GM19468 (cell line): Measurements from ENCODE around the gene RCAN2.

Experiments
- ATAC-seq: cut with Tn5 transposase; IDR thresholded peaks from one replicate; pipeline ENCODE4 v1.9.1; 2021; ENCODE audit warnings: mild to moderate bottlenecking, moderate library complexity, moderate number of reproducible peaks; ENCODE audit not compliant: unreplicated experiment; ENCODE audit errors: extremely low read depth

RCAN2 gene

GRCh38 chr6:46491201-46491627 is at the start of gene RCAN2:
Gene RCAN2 (minus strand): TSS chr6:46491449.
- ATAC-seq = no peak

- ATAC-seq = no peak
Observed at GRCh38 chr6:46539866-46540265, 48.6 kb upstream of the RCAN2 start.

- no peak for ATAC-seq
Observed at GRCh38 chr6:46538800-46539480, 47.7 kb upstream of the RCAN2 start.

GRCh38 chr6:46530896-46531295 is 39.6 kb upstream of the RCAN2 start:
- no peak for ATAC-seq

- no peak for ATAC-seq
Observed at GRCh38 chr6:46528961-46529750, 37.9 kb upstream of the RCAN2 start.

- ATAC-seq = no peak
Observed at GRCh38 chr6:46526607-46527006, 35.4 kb upstream of the RCAN2 start.

GRCh38 chr6:46525583-46525982 is 34.3 kb upstream of the RCAN2 start:
- no peak for ATAC-seq

- no peak for ATAC-seq
Observed at GRCh38 chr6:46521464-46521971, 30.3 kb upstream of the RCAN2 start.

- no peak for ATAC-seq
Observed at GRCh38 chr6:46517202-46517601, 26.0 kb upstream of the RCAN2 start.

GRCh38 chr6:46513533-46513932 is 22.3 kb upstream of the RCAN2 start:
- ATAC-seq = no peak

GRCh38 chr6:46511320-46511719 is 20.1 kb upstream of the RCAN2 start:
- ATAC-seq = no peak

- ATAC-seq = no peak
Observed at GRCh38 chr6:46510651-46511050, 19.4 kb upstream of the RCAN2 start.

- ATAC-seq = no peak
Observed at GRCh38 chr6:46509981-46510510, 18.8 kb upstream of the RCAN2 start.

- no peak for ATAC-seq
Observed at GRCh38 chr6:46509063-46509462, 17.8 kb upstream of the RCAN2 start.

- no peak for ATAC-seq
Observed at GRCh38 chr6:46507426-46507825, 16.2 kb upstream of the RCAN2 start.

- ATAC-seq = no peak
Observed at GRCh38 chr6:46505693-46506512, 14.7 kb upstream of the RCAN2 start.

- ATAC-seq = no peak
Observed at GRCh38 chr6:46504242-46504641, 13.0 kb upstream of the RCAN2 start.

GRCh38 chr6:46502486-46503119 is 11.4 kb upstream of the RCAN2 start:
- ATAC-seq = no peak

- no peak for ATAC-seq
Observed at GRCh38 chr6:46501136-46502089, 10.2 kb upstream of the RCAN2 start.
